Right lobe of liver (tissue), 4 donors: ENCODE measurements around the gene GARIN5A.

Experiments
- CTCF ChIP-seq, 4 donors: fragments of 200-600 bp in 3 of 4; fragments of 450-650 bp in 1 of 4; IDR thresholded peaks; one replicate each; pipeline versions ENCODE4 v1.5.1 to v1.8.0; 2016 to 2022; ENCODE audit warnings: antibody characterized with exemption in 4 of 4, mild to moderate bottlenecking in 2 of 4
- POLR2A ChIP-seq: fragments of 450-650 bp; IDR thresholded peaks from one replicate; pipeline ENCODE4 v1.6.1; 2017; ENCODE audit warnings: antibody characterized with exemption, mild to moderate bottlenecking
- donor health status: DM: no; HTN: no; CAD: no.
- donor health status: DM: no; HTN: no; CAD: no.
- donor health status: DM: no; HTN: yes; CAD: no.

- TF ChIP-seq POLR2A (no peak), CTCF (IDR thresholded peaks at IDR 0.05) (no peak)
These were observed 23.6 kb upstream of the GARIN5A start for GRCh38 chr19:50500060-50500752.
